B cell (primary cell): ENCODE results near the gene TBC1D14.

ENCODE experiments used
- CTCF ChIP-seq: fragments of 200-600 bp; IDR thresholded peaks from one replicate; pipeline ENCODE4 v1.8.0; 2022; ENCODE audit warnings: antibody characterized with exemption, mild to moderate bottlenecking
- EZH2 ChIP-seq: IDR thresholded peaks from 2 replicates; pipeline ENCODE4 v1.6.1; 2012; ENCODE audit warnings: borderline replicate concordance, low read depth, mild to moderate bottlenecking, moderate library complexity, low read length; ENCODE audit not compliant: insufficient read depth, poor library complexity, severe bottlenecking

- TF ChIP-seq EZH2 (no peak), CTCF (no peak)
These were observed 36.9 kb downstream of the TBC1D14 start for GRCh38 chr4:6946497-6946896.
